Cerebellar nuclear complex (tissue), 1 donor: ENCODE results near the gene TMEM17.

Source experiments
- DNase-seq, 2 experiments: peaks; one replicate each; lab custom pipeline; 2025; lab: John Stamatoyannopoulos, UW

Gene TMEM17

DNA sequence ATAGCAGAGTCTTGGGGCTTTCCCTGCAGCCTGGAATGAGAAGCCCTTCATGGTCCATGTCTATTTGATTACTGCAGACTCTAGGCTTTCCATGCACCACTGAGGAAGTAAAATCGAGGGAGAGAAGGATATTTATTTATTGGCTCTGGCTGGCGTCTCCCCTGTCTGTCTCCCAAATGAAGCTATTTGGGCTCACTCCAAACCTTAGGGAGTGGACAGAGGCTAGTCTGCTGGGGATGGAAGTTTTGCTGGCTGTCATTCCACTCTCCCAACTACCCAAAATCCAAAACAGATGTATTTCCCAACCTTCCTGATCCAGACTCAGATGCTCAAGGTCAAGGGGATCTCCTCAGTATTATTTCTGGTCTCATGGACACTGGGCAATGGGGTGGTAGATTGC lies 33.7 kb downstream of the TMEM17 start:
- DNase-seq, result no peak

GRCh38 chr2:62471816-62472215 lies 34.2 kb downstream of the TMEM17 start:
- no peak for DNase-seq

- no peak for DNase-seq
Observed at GRCh38 chr2:62471404-62471803, 34.6 kb downstream of the TMEM17 start.

GRCh38 chr2:62469548-62469947 lies 36.4 kb downstream of the TMEM17 start:
- DNase-seq, result no peak

DNA sequence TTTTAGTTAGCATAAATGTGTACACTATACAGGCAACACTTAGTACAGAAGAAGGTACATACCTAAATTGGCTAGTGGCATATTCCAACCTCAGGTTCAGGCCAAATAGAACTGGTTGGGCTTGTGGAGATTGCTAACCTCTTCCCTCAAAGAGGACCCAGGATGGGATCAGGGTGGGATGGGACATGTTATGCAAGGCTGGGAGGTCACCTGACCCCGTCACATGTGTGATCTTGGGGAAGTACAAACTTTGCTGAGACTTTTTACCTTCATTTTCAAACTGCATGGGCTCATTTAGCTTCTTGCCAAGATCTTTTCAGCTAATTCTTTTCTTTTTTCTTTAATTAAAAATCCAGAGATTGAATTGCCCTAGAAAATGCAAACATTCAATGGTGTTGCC lies 36.9 kb downstream of the TMEM17 start:
- DNase-seq, result no peak

DNA sequence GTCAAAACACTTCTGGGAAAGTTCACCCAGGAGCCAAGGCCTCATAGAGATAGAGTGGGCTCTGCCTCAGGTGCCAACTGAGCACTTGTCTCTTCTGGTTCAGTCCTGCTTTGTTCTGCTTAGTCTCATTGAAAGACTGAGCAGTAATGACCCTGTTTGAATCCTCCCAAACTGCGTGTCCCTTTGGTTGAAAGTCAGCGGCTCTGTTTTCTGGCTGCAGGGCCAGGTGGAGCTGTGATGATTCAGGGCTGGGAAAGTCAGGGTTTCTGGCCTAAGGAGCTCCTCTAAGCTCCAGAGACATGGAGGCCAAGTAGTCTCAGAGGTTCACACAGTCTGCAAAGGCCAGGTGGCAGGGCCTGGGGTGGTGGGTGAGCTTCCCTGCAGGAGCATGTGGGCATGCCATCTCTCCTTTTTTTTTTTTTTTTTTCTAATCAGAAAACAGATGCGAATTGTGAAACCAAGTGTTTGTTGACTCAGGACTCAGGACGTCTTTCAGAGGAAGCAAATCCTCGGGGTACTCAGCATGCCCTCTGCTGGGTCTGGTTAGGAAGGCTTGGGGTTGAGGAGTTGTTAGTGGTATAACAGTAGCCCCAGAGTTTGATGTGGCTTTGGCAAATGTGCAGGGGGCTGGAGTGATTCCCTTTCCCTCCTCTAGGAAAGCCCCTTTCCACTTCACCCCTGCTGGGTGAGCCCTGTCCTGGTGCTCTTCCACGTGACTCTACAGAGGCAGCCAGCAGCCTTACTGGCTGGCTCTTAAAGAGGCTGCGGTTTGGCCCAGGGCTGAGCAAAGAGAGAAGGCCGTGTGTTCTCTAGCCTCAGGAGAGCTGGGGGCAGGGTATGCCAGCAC lies 38.3 kb downstream of the TMEM17 start:
- no peak for DNase-seq

GRCh38 chr2:62467100-62467474 lies 38.9 kb downstream of the TMEM17 start:
- DNase-seq, result no peak

DNA sequence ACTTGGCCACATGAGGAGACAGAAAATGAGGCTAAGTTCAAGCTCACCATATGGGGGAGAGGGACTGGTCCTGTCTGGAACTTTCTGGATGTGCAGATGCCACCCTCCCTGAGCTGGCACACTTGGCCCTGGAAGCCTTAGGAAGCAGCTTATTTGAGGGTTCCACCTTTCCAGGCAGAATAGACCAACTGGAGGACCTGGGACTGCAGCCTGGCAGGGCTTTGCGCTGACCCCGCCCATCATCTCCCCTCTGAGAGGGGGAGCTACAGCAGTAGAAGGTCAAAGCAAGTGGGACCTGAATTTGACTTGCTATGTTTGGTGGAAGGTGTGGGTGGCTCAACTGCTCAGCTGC lies 39.5 kb downstream of the TMEM17 start:
- no peak for DNase-seq

GRCh38 chr2:62465741-62466502 lies 40.1 kb downstream of the TMEM17 start:
- DNase-seq, result no peak

GRCh38 chr2:62465039-62465740 lies 40.8 kb downstream of the TMEM17 start:
- no peak for DNase-seq

DNA sequence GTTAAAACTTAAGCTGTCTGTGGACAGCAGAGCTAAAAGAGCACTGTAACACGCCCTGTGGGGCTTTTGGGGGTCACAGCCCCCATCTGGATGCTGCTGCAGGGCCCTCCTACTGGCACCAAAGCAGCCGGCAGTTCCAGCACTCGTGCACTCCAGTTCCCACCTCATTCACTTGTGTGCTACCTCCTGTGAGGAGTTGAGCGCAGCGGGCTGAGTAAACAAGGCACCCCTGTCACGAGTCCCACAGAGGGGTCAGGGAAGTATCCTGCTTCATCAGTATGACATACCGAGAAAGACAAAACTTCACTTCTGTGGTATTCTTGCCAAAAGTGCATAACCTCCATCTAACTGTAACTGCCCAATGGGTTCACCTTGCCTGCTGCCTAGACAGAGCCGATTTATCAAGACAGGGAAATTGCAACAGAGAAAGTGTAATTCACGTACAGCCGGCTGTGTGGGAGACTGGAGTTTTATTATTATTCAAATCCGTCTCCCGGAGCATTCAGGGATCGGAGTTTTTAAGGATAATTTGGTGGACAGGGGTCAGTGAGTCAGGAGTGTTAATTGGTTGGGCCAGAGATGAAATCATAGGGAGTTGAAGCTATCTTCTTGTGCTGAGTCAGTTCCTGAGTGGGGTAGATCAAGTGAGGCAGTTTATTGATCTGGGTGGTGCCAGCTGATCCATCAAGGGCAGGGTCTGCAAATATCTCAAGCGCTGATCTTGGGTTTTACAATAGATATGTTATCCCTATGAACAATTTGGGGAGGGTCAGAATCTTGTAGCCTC lies 41.6 kb downstream of the TMEM17 start:
- DNase-seq, result no peak

DNA sequence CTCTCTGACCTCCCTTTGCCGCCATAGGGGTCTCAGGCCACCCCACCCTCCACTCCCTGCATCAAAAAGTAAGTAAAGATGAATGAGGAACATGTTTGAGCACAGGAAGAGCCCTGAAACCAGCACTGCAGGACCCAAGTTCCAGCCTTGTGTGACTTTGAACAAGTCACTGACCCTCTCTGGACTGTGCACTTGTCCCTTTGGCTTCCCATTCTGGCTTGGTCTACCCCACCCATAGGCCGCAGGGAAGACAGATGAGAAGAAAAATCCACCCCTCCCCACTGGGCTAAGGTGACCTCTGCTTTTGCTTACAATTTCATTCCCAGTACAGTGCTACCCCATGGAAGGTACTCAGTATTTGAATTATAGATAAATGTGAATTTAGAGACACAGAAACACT lies 43.8 kb downstream of the TMEM17 start:
- DNase-seq, result no peak

GRCh38 chr2:62461707-62462106 lies 44.3 kb downstream of the TMEM17 start:
- DNase-seq, result no peak

GRCh38 chr2:62461017-62461553 lies 44.9 kb downstream of the TMEM17 start:
- DNase-seq, result no peak

DNA sequence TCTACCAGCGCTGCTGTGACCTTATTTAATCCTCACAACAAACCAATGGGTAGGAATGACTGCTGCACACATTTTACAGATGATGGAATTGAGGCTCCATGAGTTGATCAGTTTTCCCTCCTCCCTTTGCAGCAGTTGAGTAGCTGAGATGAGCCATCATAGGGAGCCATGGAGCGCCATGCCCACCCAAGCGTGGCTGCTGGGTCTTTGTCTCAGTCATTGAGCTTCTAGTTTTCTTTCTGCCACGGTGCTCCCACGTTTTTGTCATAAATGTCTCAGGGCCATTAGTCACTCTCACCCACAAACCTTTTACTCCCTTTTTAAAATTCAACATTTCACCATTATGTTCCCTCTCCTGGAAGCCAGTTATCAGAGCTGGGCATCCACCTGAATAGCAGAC lies 45.8 kb downstream of the TMEM17 start:
- DNase-seq, result no peak

- no peak for DNase-seq
Observed at GRCh38 chr2:62459672-62460071, 46.3 kb downstream of the TMEM17 start.

- no peak for DNase-seq
Observed at GRCh38 chr2:62459106-62459505, 46.9 kb downstream of the TMEM17 start.

GRCh38 chr2:62458671-62459081 lies 47.3 kb downstream of the TMEM17 start:
- DNase-seq, result no peak

- no peak for DNase-seq
Observed at GRCh38 chr2:62458206-62458641, 47.8 kb downstream of the TMEM17 start.

GRCh38 chr2:62457556-62457955 lies 48.4 kb downstream of the TMEM17 start:
- DNase-seq, result no peak

- peak in 1 of 2 experiments; percentile 34 for DNase-seq
Observed at GRCh38 chr2:62456721-62457539, 49.1 kb downstream of the TMEM17 start.
